ENCODE results near the gene XRCC6.
"Not testable (repeated sequence)": the region's sequence is repeated elsewhere in the genome, so short reads cannot be mapped to it uniquely, and the experiment has no call there.

- TF ChIP-seq CTCF (conservative IDR thresholded peaks at IDR 0.05; ENCODE audit: low read length); EZH2phosphoT487 (IDR thresholded peaks at IDR 0.05; ENCODE audit: borderline replicate concordance): not testable (repeated sequence)
Measured at GRCh38 chr22:41663594-41663993, 42.5 kb downstream of the XRCC6 start.

Data from Loucy (cell line).